ENCODE results near the gene EIF3A. TPM values are rescaled to one million over a fixed set of nuclear protein-coding genes. Genes with fewer than 3 reads are reported as not detected.

The EIF3A gene
- polyA plus RNA-seq, 12 donors: 130 to 173 (median 140) TPM; not detected in 1

GRCh38 chr10:119006451-119007210 is 74.0 kb downstream of the EIF3A start:
- DNase-seq: no peak

DNA sequence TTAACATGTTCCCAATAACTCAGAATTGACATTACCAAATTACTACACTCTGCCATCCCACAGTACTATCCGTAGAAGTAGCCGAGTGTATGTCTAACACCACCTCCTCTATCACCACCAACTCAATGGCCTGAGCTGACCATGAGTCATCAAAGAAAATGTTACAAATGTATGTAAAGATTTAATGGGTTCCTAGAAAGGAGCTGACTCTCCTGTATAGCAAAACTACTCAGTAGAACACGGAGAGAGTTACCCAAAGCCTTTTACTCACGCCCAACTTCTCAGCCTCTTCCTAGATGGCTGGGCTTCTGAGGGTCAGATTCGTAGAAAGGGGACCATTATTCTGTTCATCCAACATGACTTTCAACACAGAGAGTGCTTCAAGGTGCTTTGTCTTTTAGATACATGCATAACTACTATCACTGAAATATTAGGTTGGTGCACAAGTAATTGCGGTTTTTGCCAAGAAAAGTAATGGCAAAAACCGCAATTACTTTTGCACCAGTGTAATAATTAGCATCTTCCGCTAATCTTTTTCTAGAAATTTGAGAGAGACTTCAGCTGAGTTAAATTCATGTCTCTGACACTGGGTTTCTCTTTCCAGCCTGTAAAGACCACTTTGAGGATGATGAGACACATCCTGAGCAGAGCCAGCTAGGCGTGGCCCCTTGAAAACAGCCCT is 75.1 kb downstream of the EIF3A start:
- DNase-seq: no peak

GRCh38 chr10:119003572-119004289 is 76.9 kb downstream of the EIF3A start:
- no peak for DNase-seq

DNA sequence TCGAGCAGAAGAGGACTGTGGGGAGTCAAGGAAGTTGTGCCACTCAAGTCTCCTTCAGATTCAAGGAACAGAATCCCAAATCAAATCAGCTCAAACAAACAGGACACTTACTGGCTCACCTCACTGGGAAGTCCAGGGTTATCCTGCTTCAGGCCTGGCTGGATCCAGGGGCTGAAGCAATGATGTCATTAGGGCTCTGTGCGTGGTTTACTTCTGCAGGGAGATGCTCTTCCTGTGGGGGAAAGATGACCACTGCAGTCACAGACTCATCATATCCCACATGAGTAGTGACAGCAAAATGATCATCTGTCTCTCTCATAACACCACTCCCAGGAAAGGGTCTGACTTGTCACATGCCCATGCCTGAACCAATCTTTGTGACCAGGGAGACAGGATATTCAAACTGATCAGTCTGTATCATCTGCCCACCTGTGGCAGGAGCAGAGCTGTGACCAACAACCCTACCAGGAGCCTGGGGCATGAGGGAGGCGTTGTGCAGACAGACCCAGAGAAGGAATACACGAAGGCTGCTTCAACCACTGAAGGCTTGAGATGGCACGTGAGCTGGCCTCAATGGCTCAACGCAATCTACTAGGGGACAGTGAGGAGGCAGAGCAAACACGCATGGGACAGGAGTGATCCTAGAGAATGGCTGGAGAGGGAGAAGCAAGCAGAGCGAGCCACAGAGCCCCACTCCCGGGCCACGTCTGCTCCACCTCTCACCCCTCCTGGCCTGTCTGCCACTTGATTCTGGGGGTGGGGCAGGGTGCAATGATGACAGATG is 78.7 kb downstream of the EIF3A start:
- DNase-seq: no peak

DNA sequence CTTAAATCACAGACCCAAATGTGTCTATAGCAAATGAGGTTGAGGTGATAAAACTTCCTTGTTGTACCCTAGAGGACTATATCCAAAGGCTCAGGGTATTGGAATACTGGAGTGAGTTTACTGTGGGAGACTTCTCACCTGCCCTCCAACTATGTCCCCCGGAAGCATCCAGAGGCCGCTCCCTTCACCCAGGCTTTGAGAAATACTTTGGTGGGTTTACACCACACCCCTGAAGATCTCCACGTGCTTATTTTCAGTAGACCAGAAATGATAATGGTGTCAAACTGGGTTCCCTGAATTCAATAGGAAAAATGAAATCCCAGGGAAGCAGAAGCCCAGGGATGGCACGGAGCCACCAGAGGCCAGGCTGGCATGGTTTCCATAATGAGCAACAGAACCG is 82.4 kb downstream of the EIF3A start:
- DNase-seq: no peak

- DNase-seq: no peak
Measured at GRCh38 chr10:118997379-118997778, 83.2 kb downstream of the EIF3A start.

GRCh38 chr10:118995739-118996138 is 84.9 kb downstream of the EIF3A start:
- DNase-seq: no peak

- no peak for DNase-seq
Measured at GRCh38 chr10:118994321-118994720, 86.3 kb downstream of the EIF3A start.

- DNase-seq: no peak
Measured at GRCh38 chr10:118993214-118993613, 87.4 kb downstream of the EIF3A start.

- no peak for DNase-seq
Measured at GRCh38 chr10:118992496-118992895, 88.1 kb downstream of the EIF3A start.

GRCh38 chr10:118990326-118990725 is 90.3 kb downstream of the EIF3A start:
- DNase-seq: no peak

GRCh38 chr10:118986815-118987790 is 93.5 kb downstream of the EIF3A start:
- no peak for DNase-seq

DNA sequence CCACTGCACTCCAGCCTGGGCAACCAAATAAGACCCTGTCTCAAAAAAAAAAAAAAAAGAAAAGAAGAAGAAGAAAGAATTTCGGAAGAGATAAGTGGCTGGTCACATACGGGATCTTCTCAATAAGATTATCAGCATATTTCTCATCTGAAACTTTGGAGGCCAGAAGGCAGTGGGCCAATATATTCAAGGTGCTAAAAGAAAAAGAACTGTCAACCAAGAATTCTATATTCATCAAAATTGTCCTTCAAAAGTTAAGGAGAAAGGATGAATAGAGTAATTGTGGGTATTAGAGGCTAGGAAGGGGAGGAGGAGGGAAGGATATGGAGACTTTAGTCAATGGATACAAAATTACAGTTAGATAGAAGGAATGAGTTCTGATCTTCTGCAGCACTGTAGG is 95.0 kb downstream of the EIF3A start:
- no peak for DNase-seq

Other genes with a start within 250 kb of the EIF3A start
- 1 to 10 TPM in 11 of 12 donors, not detected in 1; 3.6 to 8.7 (median 5.9) TPM for gene NANOS1, start 51.1 kb downstream of the EIF3A start, polyA plus RNA-seq (ENCODE audit: insufficient read length in 12 of 12)
- 10 to 100 TPM in 11 of 12 donors, not detected in 1; 29.2 to 58.1 (median 36.8) TPM for gene DENND10, start 23.3 kb upstream of the EIF3A start, polyA plus RNA-seq (ENCODE audit: insufficient read length in 12 of 12)
- 10 to 100 TPM in 11 of 12 donors, not detected in 1; 19.6 to 35.2 (median 26.1) TPM for gene SFXN4, start 84.9 kb upstream of the EIF3A start, polyA plus RNA-seq (ENCODE audit: insufficient read length in 12 of 12)
- gene PRDX3, start 98.0 kb upstream of the EIF3A start, polyA plus RNA-seq (ENCODE audit: insufficient read length in 12 of 12): 100 to 1,000 TPM in 10 of 12 donors, 10 to 100 TPM in 1, not detected in 1; 68.4 to 171 (median 159) TPM
- 10 to 100 TPM in 11 of 12 donors, not detected in 1; 12.2 to 25.1 (median 21.3) TPM for gene GRK5, start 126.8 kb upstream of the EIF3A start, polyA plus RNA-seq (ENCODE audit: insufficient read length in 12 of 12)

Measured in muscle of arm (tissue), 12 donors.